ENCODE results near the gene NRDE2.

DNA sequence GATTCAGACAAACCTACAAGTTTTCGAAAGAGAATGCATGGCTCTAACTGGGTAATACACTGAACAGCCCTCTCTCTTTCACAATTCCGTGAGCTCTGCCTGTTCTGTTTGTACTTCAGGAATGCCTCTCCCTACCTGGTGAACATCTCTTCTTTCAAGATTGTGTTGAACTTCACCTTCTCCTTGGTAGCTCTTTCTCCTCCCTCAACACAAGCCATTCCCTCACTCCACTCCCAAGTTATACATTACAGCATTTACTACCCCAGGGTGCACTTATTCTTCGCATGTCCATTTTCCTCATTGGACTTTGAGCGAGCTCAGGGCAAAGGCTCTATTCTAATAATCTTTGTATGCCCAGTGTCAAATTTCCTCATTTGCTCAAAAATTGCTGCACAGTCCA lies 28.3 kb downstream of the NRDE2 start:
- TF ChIP-seq, protein P1, sequence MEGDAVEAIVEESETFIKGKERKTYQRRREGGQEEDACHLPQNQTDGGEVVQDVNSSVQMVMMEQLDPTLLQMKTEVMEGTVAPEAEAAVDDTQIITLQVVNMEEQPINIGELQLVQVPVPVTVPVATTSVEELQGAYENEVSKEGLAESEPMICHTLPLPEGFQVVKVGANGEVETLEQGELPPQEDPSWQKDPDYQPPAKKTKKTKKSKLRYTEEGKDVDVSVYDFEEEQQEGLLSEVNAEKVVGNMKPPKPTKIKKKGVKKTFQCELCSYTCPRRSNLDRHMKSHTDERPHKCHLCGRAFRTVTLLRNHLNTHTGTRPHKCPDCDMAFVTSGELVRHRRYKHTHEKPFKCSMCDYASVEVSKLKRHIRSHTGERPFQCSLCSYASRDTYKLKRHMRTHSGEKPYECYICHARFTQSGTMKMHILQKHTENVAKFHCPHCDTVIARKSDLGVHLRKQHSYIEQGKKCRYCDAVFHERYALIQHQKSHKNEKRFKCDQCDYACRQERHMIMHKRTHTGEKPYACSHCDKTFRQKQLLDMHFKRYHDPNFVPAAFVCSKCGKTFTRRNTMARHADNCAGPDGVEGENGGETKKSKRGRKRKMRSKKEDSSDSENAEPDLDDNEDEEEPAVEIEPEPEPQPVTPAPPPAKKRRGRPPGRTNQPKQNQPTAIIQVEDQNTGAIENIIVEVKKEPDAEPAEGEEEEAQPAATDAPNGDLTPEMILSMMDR (IDR thresholded peaks at IDR 0.05): no peak
- no peak for TF ChIP-seq POLR2A (IDR thresholded peaks at IDR 0.05)
